Measurements from ENCODE around the gene ZNF438.
"Not testable (repeated sequence)": the region's sequence is repeated elsewhere in the genome, so short reads cannot be mapped to it uniquely, and the experiment has no call there.

Gene ZNF438

DNA sequence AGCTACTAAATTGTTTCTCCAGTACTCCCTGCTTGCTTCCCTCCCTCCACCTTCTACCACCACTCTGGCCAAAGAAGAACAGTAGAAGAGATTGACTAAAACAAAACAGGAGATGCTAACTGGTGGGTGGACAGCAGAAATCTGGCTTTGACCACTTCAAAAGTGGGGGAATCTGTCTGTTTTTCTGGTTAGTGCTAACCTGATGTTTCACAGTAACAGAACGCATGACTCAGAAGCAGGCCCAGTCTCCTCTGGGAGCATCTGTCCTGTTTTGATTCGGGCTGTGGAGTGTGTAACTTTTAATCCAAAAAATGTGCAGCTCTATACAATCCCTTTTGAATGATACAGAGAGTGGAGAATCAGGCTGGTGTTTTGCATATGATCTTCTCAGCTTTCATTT is 32.7 kb upstream of the ZNF438 start:
- no peaks in the 10 kb centered on the region for H3K27me3 ChIP-seq (ENCODE audit: insufficient read depth, low read length)
- H3K9me3 ChIP-seq (ENCODE audit: low read length) = peaks cover 3% of the 10 kb centered on the region

GRCh38 chr10:31063841-31064240 is 32.2 kb upstream of the ZNF438 start:
- H3K36me3 ChIP-seq (ENCODE audit: insufficient read depth, low read length) = no peaks in the 10 kb centered on the region
- H3K4me3 ChIP-seq (ENCODE audit: low read length) = no peak overlapping the region
- no peak overlapping the region for H2AFZ ChIP-seq (ENCODE audit: low read depth, low read length)
- no peaks in the 10 kb centered on the region for H3K27me3 ChIP-seq (ENCODE audit: insufficient read depth, low read length)
- peaks cover 3% of the 10 kb centered on the region for H3K4me1 ChIP-seq (ENCODE audit: insufficient read depth, low read length)
- peaks cover 3% of the 10 kb centered on the region for H3K9me3 ChIP-seq (ENCODE audit: low read length)

More for the DNA sequence above, 32.7 kb upstream of the ZNF438 start:
- Histone ChIP-seq H2AFZ (ENCODE audit: low read depth, low read length) (no peak overlapping the region), H3K4me1 (ENCODE audit: insufficient read depth, low read length) (peaks cover 3% of the 10 kb centered on the region), H3K4me3 (ENCODE audit: low read length) (no peak overlapping the region), H3K36me3 (ENCODE audit: insufficient read depth, low read length) (no peaks in the 10 kb centered on the region)

DNA sequence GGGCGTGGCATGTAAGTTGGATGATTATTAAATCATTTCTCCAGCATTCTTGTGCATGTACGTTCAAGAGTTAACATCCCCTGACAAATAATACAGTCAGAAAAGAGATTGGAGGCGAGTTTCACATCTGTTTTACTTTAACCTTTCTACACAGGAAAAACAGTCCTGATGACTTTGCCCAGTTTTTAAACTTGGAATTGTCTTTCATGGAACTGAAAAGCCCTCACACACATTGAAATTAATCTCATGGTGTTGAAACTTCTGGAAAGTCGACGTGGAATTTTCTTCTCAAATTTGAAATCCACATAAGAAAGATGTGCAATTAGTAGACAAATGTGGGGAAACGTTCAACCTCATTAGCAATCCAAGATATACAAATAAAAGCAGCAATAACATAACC is 31.2 kb upstream of the ZNF438 start:
- Histone ChIP-seq H3K27me3 (ENCODE audit: insufficient read depth, low read length) (no peaks in the 10 kb centered on the region), H2AFZ (ENCODE audit: low read depth, low read length) (no peak overlapping the region), H3K36me3 (ENCODE audit: insufficient read depth, low read length) (no peaks in the 10 kb centered on the region), H3K4me3 (ENCODE audit: low read length) (no peak overlapping the region), H3K4me1 (ENCODE audit: insufficient read depth, low read length) (peaks cover 3% of the 10 kb centered on the region), H3K9me3 (ENCODE audit: low read length) (peaks cover 3% of the 10 kb centered on the region)

DNA sequence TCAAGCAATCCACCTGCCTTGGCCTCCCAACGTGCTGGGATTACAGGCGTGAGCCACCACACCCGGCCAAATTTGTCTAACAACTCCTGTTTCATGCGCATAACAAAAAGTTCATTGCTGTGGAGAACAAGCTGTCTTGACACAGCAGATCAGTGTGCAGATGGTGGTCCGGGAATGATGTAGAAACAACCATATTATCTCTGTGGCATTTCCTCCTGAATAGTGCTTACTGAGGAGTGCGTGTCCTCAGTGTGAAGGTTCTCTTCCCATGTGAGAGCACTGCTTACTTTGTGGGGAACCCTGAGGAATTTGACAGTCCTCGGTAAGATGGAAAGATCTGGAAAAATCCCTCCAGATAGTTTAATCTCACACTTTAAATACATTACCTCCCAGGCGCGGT is 30.3 kb upstream of the ZNF438 start:
- Histone ChIP-seq H3K36me3 (ENCODE audit: insufficient read depth, low read length) (no peaks in the 10 kb centered on the region), H3K27me3 (ENCODE audit: insufficient read depth, low read length) (no peaks in the 10 kb centered on the region), H3K4me1 (ENCODE audit: insufficient read depth, low read length) (peaks cover 3% of the 10 kb centered on the region), H3K4me3 (ENCODE audit: low read length) (no peak overlapping the region), H2AFZ (ENCODE audit: low read depth, low read length) (no peak overlapping the region), H3K9me3 (ENCODE audit: low read length) (peaks cover 3% of the 10 kb centered on the region)

- no peaks in the 10 kb centered on the region for H3K27me3 ChIP-seq (ENCODE audit: insufficient read depth, low read length)
- H3K9me3 ChIP-seq (ENCODE audit: low read length) = peaks cover 3% of the 10 kb centered on the region
- no peak overlapping the region for H3K4me3 ChIP-seq (ENCODE audit: low read length)
- no peaks in the 10 kb centered on the region for H3K36me3 ChIP-seq (ENCODE audit: insufficient read depth, low read length)
- no peaks in the 10 kb centered on the region for H3K4me1 ChIP-seq (ENCODE audit: insufficient read depth, low read length)
- no peak overlapping the region for H2AFZ ChIP-seq (ENCODE audit: low read depth, low read length)
Measured at GRCh38 chr10:31058795-31059703, 27.4 kb upstream of the ZNF438 start.

DNA sequence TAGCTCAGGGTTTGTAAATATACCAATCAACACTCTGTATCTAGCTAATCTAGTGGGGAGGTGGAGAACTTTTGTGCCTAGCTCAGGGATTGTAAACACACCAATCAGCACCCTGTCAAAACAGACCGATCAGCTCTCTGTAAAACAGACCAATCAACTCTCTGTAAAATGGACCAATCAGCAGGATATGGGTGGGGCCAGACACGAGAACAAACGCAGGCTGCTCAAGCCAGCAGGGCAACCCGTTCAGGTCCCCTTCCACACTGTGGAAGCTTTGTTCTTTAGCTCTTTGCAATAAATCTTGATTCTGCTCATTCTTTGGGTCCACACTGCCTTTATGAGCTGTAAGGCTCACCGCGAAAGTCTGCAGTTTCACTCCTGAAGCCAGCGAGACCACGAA is 25.0 kb upstream of the ZNF438 start:
- H3K27me3 ChIP-seq (ENCODE audit: insufficient read depth, low read length); H3K9me3 ChIP-seq (ENCODE audit: low read length); H3K4me1 ChIP-seq (ENCODE audit: insufficient read depth, low read length); H3K36me3 ChIP-seq (ENCODE audit: insufficient read depth, low read length); H2AFZ ChIP-seq (ENCODE audit: low read depth, low read length); H3K4me3 ChIP-seq (ENCODE audit: low read length): not testable (repeated sequence)

- Histone ChIP-seq H2AFZ (ENCODE audit: low read depth, low read length) (no peak overlapping the region), H3K4me1 (ENCODE audit: insufficient read depth, low read length) (no peaks in the 10 kb centered on the region), H3K36me3 (ENCODE audit: insufficient read depth, low read length) (no peaks in the 10 kb centered on the region), H3K9me3 (ENCODE audit: low read length) (peaks cover 2% of the 10 kb centered on the region), H3K4me3 (ENCODE audit: low read length) (no peak overlapping the region), H3K27me3 (ENCODE audit: insufficient read depth, low read length) (no peaks in the 10 kb centered on the region)
Measured at GRCh38 chr10:31055573-31056251, 24.0 kb upstream of the ZNF438 start.

GRCh38 chr10:31051703-31052102 is 20.0 kb upstream of the ZNF438 start:
- Histone ChIP-seq H2AFZ (ENCODE audit: low read depth, low read length) (no peak overlapping the region), H3K27me3 (ENCODE audit: insufficient read depth, low read length) (no peaks in the 10 kb centered on the region), H3K4me1 (ENCODE audit: insufficient read depth, low read length) (no peaks in the 10 kb centered on the region), H3K4me3 (ENCODE audit: low read length) (no peak overlapping the region), H3K36me3 (ENCODE audit: insufficient read depth, low read length) (no peaks in the 10 kb centered on the region), H3K9me3 (ENCODE audit: low read length) (peaks cover 2% of the 10 kb centered on the region)

- no peaks in the 10 kb centered on the region for H3K36me3 ChIP-seq (ENCODE audit: insufficient read depth, low read length)
Measured at GRCh38 chr10:31042670-31043069, 11.0 kb upstream of the ZNF438 start.

DNA sequence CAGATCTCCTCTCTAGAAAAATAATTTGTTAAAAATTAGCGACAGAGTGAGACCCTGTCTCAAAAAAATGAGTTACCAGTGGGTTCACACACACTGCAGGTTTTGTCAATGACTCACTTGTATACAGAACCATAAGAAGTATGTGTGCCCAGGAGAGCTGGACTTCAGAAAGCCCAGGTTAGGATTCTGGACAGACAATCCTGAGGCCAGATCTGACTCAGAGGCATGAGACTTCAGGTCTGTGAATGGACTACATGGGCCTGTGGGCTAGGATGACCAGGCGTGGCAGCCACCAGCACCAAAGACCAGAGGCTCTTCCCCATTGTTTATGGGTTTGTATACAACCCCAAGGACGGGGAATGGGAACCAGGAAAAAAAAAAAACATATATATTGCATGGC is 9.3 kb upstream of the ZNF438 start:
- no peaks in the 10 kb centered on the region for H3K27me3 ChIP-seq (ENCODE audit: insufficient read depth, low read length)
- no peaks in the 10 kb centered on the region for H3K36me3 ChIP-seq (ENCODE audit: insufficient read depth, low read length)
- no peak overlapping the region for H2AFZ ChIP-seq (ENCODE audit: low read depth, low read length)
- H3K4me1 ChIP-seq (ENCODE audit: insufficient read depth, low read length) = no peaks in the 10 kb centered on the region
- no peaks in the 10 kb centered on the region for H3K9me3 ChIP-seq (ENCODE audit: low read length)
- H3K4me3 ChIP-seq (ENCODE audit: low read length) = no peak overlapping the region

More at GRCh38 chr10:31042670-31043069, 11.0 kb upstream of the ZNF438 start:
- H3K27me3 ChIP-seq (ENCODE audit: insufficient read depth, low read length) = no peaks in the 10 kb centered on the region
- H3K4me3 ChIP-seq (ENCODE audit: low read length) = no peak overlapping the region
- no peaks in the 10 kb centered on the region for H3K4me1 ChIP-seq (ENCODE audit: insufficient read depth, low read length)
- H2AFZ ChIP-seq (ENCODE audit: low read depth, low read length) = no peak overlapping the region
- no peaks in the 10 kb centered on the region for H3K9me3 ChIP-seq (ENCODE audit: low read length)

DNA sequence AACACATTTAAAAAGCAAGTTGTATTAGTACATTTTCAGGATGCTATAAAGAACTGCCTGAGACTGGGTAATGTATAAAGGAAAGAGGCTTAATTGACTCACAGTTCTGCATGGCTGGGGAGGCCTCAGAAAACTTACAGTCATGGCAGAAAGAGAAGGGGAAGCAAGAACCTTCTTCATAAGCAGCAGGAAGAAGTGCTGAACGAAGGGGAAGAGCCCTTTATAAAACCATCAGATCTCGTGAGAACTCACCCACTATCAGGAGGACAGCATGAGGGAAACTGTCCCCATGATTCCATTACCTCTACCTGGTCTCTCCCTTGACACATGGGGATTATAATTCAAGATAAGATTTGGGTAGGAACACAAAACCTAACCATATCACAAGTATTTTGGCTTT is 7.3 kb upstream of the ZNF438 start:
- H3K4me3 ChIP-seq (ENCODE audit: low read length); H3K4me1 ChIP-seq (ENCODE audit: insufficient read depth, low read length); H3K36me3 ChIP-seq (ENCODE audit: insufficient read depth, low read length); H3K9me3 ChIP-seq (ENCODE audit: low read length); H3K27me3 ChIP-seq (ENCODE audit: insufficient read depth, low read length); H2AFZ ChIP-seq (ENCODE audit: low read depth, low read length): not testable (repeated sequence)

DNA sequence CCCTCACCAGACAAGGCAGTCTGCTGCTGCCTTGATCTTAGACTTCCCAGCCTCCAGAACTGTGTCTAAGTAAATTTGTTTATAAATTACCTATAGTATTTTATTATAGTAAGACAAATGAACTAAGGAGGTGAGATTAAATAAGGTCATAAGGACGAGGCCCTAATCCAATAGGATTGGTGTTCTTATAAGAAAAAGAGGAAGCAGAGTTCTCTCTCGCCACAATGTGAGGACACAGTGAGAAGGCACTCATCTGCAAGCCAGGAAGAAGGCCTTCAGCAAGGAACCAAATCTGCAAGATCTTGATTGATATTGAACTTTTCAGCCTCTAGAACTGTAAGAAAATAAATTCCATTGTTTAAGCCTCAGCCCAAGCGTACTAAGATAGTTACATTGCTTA is 6.1 kb upstream of the ZNF438 start:
- no peaks in the 10 kb centered on the region for H3K9me3 ChIP-seq (ENCODE audit: low read length)
- H3K4me1 ChIP-seq (ENCODE audit: insufficient read depth, low read length) = no peaks in the 10 kb centered on the region
- H3K27me3 ChIP-seq (ENCODE audit: insufficient read depth, low read length) = no peaks in the 10 kb centered on the region
- no peaks in the 10 kb centered on the region for H3K36me3 ChIP-seq (ENCODE audit: insufficient read depth, low read length)
- no peak overlapping the region for H2AFZ ChIP-seq (ENCODE audit: low read depth, low read length)
- H3K4me3 ChIP-seq (ENCODE audit: low read length) = no peak overlapping the region

DNA sequence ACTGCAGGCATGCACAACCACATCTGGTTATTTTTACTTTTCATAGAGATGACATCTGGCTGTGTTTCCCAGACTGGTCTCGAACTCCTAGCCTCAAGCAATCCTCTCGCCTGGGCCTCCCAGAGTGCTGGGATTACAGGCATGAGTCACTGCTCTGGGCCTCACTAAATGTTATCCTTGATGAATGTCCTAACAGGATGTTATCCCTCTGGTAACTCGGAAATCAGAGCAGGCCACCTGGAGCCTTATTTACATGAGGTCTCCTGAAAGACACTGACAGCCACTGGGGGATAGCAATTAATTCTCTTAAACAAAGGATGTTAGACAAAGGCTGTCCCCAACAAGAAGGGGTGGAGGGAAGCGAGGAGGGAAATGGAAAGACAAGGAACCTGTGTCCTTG is 4.5 kb upstream of the ZNF438 start:
- Histone ChIP-seq H3K9me3 (ENCODE audit: low read length) (no peaks in the 10 kb centered on the region), H3K4me3 (ENCODE audit: low read length) (no peak overlapping the region), H3K27me3 (ENCODE audit: insufficient read depth, low read length) (no peaks in the 10 kb centered on the region), H3K4me1 (ENCODE audit: insufficient read depth, low read length) (no peaks in the 10 kb centered on the region), H2AFZ (ENCODE audit: low read depth, low read length) (no peak overlapping the region), H3K36me3 (ENCODE audit: insufficient read depth, low read length) (no peaks in the 10 kb centered on the region)
